C4-2B (cell line): ENCODE measurements around the gene RNF213.

Experiments used
- CTCF ChIP-seq: fragments of 450-650 bp; conservative IDR thresholded peaks from 2 replicates; pipeline ENCODE4 v1.5.1; 2017; ENCODE audit warnings: mild to moderate bottlenecking
- ZFX ChIP-seq: fragments of 450-650 bp; IDR thresholded peaks from 2 replicates; pipeline ENCODE4 v1.6.1; 2017

GRCh38 chr17:80439499-80439898 is 178.8 kb downstream of the RNF213 start:
- no peak for TF ChIP-seq CTCF
- TF ChIP-seq ZFX = no peak
